ENCODE results near the gene GPR142. TPM values are rescaled to one million over a fixed set of nuclear protein-coding genes. Genes with fewer than 3 reads are reported as not detected.

The GPR142 gene
- total and polyA plus RNA-seq, 2 of the 13 experiments (the other 11 are each of a cell fraction or from before 2014, with no cell fraction given), result not detected

GRCh38 chr17:74332763-74333283 lies 34.5 kb upstream of the GPR142 start:
- in situ Hi-C loops (cut with HindIII; ENCODE audit: extremely low pct_ligation_motif_present, low pct_unique_long_range_greater_than_20kb), result no loop called here
- BruUV-seq (replicated peaks), result no TSS peak
- Histone ChIP-seq H3K4me2 (ENCODE audit: low read depth, low read length) (no peak overlapping the region), H3K9me3 (ENCODE audit: low read length) (no peaks in the 10 kb centered on the region), H3K4me1 (ENCODE audit: insufficient read depth, low read length) (no peaks in the 10 kb centered on the region), H3K36me3 (replicated peaks in 1 of 2; ENCODE audit: control insufficient read depth in 1 of 2, insufficient read depth in 2 of 2, low read length in 2 of 2) (no peaks in the 10 kb centered on the region), H3K9ac (ENCODE audit: insufficient read depth, low read depth, low read length) (no peak overlapping the region), H2AFZ (ENCODE audit: low read length) (no peak overlapping the region), H4K20me1 (ENCODE audit: insufficient read depth, low read length) (no peaks in the 10 kb centered on the region), H3K79me2 (ENCODE audit: insufficient read depth, low read length) (no peaks in the 10 kb centered on the region), H3K4me3 (replicated peaks in 1 of 3; ENCODE audit: insufficient read depth in 1 of 3, low read depth in 2 of 3, low read length in 3 of 3) (no peak overlapping the region), H3K27me3 (ENCODE audit: control insufficient read depth in 1 of 2, insufficient read depth in 2 of 2, low read length in 2 of 2) (peaks cover 5 to 50% of the 10 kb centered on the region in 2 experiments), H3K27ac (ENCODE audit: extremely low read length, insufficient read depth, low read length) (no peak overlapping the region)
- DNase-seq (ENCODE audit: low spot score), result no peak
- no peak for FAIRE-seq
- TF ChIP-seq HDAC1 (CRISPR knock-in tag; IDR thresholded peaks at IDR 0.05), result no peak
- no peak for TF ChIP-seq ZNF670 (CRISPR knock-in tag; IDR thresholded peaks at IDR 0.05; ENCODE audit: borderline replicate concordance)
- TF ChIP-seq, protein P1, sequence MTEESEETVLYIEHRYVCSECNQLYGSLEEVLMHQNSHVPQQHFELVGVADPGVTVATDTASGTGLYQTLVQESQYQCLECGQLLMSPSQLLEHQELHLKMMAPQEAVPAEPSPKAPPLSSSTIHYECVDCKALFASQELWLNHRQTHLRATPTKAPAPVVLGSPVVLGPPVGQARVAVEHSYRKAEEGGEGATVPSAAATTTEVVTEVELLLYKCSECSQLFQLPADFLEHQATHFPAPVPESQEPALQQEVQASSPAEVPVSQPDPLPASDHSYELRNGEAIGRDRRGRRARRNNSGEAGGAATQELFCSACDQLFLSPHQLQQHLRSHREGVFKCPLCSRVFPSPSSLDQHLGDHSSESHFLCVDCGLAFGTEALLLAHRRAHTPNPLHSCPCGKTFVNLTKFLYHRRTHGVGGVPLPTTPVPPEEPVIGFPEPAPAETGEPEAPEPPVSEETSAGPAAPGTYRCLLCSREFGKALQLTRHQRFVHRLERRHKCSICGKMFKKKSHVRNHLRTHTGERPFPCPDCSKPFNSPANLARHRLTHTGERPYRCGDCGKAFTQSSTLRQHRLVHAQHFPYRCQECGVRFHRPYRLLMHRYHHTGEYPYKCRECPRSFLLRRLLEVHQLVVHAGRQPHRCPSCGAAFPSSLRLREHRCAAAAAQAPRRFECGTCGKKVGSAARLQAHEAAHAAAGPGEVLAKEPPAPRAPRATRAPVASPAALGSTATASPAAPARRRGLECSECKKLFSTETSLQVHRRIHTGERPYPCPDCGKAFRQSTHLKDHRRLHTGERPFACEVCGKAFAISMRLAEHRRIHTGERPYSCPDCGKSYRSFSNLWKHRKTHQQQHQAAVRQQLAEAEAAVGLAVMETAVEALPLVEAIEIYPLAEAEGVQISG (CRISPR knock-in tag; IDR thresholded peaks at IDR 0.05), result no peak
- TF ChIP-seq, protein P2, sequence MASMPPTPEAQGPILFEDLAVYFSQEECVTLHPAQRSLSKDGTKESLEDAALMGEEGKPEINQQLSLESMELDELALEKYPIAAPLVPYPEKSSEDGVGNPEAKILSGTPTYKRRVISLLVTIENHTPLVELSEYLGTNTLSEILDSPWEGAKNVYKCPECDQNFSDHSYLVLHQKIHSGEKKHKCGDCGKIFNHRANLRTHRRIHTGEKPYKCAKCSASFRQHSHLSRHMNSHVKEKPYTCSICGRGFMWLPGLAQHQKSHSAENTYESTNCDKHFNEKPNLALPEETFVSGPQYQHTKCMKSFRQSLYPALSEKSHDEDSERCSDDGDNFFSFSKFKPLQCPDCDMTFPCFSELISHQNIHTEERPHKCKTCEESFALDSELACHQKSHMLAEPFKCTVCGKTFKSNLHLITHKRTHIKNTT (CRISPR knock-in tag; IDR thresholded peaks at IDR 0.05), result no peak
- TF ChIP-seq MAF1 (CRISPR knock-in tag; IDR thresholded peaks at IDR 0.05; ENCODE audit: borderline replicate concordance), result no peak
- TF ChIP-seq ZNF317 (CRISPR knock-in tag; IDR thresholded peaks at IDR 0.05), result no peak
- no peak for TF ChIP-seq MAFF (IDR thresholded peaks at IDR 0.05; ENCODE audit: low read depth, low read length)
- no peak for TF ChIP-seq ZNF432 (CRISPR knock-in tag; IDR thresholded peaks at IDR 0.05; ENCODE audit: borderline replicate concordance)
- TF ChIP-seq GATA4 (IDR thresholded peaks at IDR 0.05; ENCODE audit: borderline replicate concordance, low read depth), result no peak
- TF ChIP-seq, protein P3, sequence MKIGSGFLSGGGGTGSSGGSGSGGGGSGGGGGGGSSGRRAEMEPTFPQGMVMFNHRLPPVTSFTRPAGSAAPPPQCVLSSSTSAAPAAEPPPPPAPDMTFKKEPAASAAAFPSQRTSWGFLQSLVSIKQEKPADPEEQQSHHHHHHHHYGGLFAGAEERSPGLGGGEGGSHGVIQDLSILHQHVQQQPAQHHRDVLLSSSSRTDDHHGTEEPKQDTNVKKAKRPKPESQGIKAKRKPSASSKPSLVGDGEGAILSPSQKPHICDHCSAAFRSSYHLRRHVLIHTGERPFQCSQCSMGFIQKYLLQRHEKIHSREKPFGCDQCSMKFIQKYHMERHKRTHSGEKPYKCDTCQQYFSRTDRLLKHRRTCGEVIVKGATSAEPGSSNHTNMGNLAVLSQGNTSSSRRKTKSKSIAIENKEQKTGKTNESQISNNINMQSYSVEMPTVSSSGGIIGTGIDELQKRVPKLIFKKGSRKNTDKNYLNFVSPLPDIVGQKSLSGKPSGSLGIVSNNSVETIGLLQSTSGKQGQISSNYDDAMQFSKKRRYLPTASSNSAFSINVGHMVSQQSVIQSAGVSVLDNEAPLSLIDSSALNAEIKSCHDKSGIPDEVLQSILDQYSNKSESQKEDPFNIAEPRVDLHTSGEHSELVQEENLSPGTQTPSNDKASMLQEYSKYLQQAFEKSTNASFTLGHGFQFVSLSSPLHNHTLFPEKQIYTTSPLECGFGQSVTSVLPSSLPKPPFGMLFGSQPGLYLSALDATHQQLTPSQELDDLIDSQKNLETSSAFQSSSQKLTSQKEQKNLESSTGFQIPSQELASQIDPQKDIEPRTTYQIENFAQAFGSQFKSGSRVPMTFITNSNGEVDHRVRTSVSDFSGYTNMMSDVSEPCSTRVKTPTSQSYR (CRISPR knock-in tag; IDR thresholded peaks at IDR 0.05; ENCODE audit: borderline replicate concordance), result no peak
- no peak for TF ChIP-seq ZNF44 (CRISPR knock-in tag; IDR thresholded peaks at IDR 0.05)
- no peak for TF ChIP-seq ZNF563 (CRISPR knock-in tag; IDR thresholded peaks at IDR 0.05)
- TF ChIP-seq LBX2 (CRISPR knock-in tag; IDR thresholded peaks at IDR 0.05; ENCODE audit: borderline replicate concordance), result no peak
- TF ChIP-seq, protein P4, sequence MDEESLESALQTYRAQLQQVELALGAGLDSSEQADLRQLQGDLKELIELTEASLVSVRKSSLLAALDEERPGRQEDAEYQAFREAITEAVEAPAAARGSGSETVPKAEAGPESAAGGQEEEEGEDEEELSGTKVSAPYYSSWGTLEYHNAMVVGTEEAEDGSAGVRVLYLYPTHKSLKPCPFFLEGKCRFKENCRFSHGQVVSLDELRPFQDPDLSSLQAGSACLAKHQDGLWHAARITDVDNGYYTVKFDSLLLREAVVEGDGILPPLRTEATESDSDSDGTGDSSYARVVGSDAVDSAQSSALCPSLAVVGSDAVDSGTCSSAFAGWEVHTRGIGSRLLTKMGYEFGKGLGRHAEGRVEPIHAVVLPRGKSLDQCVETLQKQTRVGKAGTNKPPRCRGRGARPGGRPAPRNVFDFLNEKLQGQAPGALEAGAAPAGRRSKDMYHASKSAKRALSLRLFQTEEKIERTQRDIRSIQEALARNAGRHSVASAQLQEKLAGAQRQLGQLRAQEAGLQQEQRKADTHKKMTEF (CRISPR knock-in tag; IDR thresholded peaks at IDR 0.05), result no peak
- no peak for ATAC-seq
- POLR2A ChIA-PET, result no interaction called here
- CTCF ChIA-PET (ENCODE audit: low intra/inter-chr PET ratio, low total read pairs), result no interaction called here
- intact Hi-C loops (cut with micrococcal nuclease; ENCODE audit: unreplicated experiment), result no loop called here
- 19% methylated on average over 9 of the region's 11 CpGs for WGBS (ENCODE audit: low lambda C conversion rate)

Measured in HepG2 (cell line).